SJSA1 (cell line): ENCODE data around the gene NDUFB5. TPM values are rescaled to one million over a fixed set of nuclear protein-coding genes. Genes with fewer than 3 reads are reported as not detected.

Source experiments
- DNase-seq, 2 experiments: peaks; one replicate each; pipeline ENCODE4 v3.0.0-alpha.2; 2015 to 2020; ENCODE audit warnings: low spot score in 2 of 2, low read depth in 1 of 2
- H3K27ac ChIP-seq: fragments of 250-450 bp; sonication (Bioruptor Pico); 2 replicates; pipeline ENCODE4 v1.5.1; 2020; ENCODE audit warnings: mild to moderate bottlenecking, moderate library complexity
- H3K27me3 ChIP-seq: fragments of 250-450 bp; sonication (Bioruptor Pico); replicated peaks from 2 replicates; pipeline ENCODE4 v1.5.1; 2020; ENCODE audit warnings: mild to moderate bottlenecking, moderate library complexity
- H3K36me3 ChIP-seq: fragments of 250-450 bp; sonication (Bioruptor Pico); 2 replicates; pipeline ENCODE4 v1.5.1; 2020; ENCODE audit warnings: mild to moderate bottlenecking
- H3K4me1 ChIP-seq: fragments of 250-450 bp; sonication (Bioruptor Pico); replicated peaks from 2 replicates; pipeline ENCODE4 v1.6.1; 2021; ENCODE audit warnings: mild to moderate bottlenecking
- H3K4me3 ChIP-seq: fragments of 250-450 bp; sonication (Bioruptor Pico); 2 replicates; pipeline ENCODE4 v1.5.1; 2020; ENCODE audit warnings: mild to moderate bottlenecking
- H3K9me3 ChIP-seq: fragments of 250-450 bp; sonication (Bioruptor Pico); replicated peaks from 2 replicates; pipeline ENCODE4 v1.5.1; 2020; ENCODE audit warnings: mild to moderate bottlenecking
- total RNA-seq: library from RNA; depleted of rRNA; stranded (reverse); fragments of >200 nt; shearing (Covaris generic); gene quantifications from 2 replicates; pipeline ENCODE4 v1.2.3, GENCODE V29; 2014; rRNA removed

Gene NDUFB5
- total RNA-seq = 181 and 200 TPM in 2 replicates

DNA sequence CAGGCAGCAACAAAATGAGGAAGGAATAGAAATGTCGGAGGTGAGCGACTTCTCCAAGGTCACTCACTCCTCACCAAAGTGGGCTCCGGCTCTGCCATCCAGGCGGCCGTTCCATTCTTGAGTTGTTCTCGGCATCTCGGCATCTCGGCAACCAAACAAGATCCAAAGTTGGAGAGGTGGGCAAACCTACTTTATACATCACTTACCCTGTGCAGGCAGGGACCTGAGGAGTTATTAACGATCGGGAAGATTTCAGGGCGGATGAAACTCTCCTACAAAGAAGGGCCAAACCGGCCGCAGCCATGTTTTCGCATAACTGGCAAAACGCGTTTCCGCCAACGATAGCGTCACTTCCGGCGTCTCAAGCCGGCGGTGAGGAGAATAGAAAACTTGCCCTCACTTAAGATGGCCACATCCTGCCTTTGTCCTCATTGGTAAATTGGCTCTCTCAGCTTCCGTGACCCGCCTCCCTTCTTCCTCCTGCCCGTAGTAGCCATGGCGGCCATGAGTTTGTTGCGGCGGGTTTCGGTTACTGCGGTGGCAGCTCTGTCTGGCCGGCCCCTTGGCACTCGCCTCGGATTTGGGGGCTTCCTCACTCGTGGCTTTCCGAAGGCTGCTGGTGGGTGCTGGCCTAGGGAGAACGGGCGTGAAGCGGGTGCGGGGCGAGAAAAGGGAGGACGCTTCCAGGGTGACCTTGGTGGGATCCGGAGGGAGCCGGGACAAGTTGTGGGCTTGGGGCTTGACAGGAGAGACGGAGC lies at the start of gene NDUFB5, which contains the start of gene MRPL47:
Gene NDUFB5 (plus strand): TSS at position 474 of the 758 bp plus-strand sequence. CDS start 22 bp downstream, at position 496.
Gene MRPL47 (minus strand): TSS at position 318 of the 758 bp plus-strand sequence. CDS start 14 bp downstream, at position 304.
- Histone ChIP-seq H3K27me3 (no peaks in the 10 kb centered on the region), H3K9me3 (no peaks in the 10 kb centered on the region), H3K27ac (peak within 1 kb of the TSS; percentile 84), H3K4me3 (peak within 1 kb of the TSS; percentile 65), H3K36me3 (peaks cover 42% of the 10 kb centered on the region), H3K4me1 (no peaks in the 10 kb centered on the region)
- peak; percentile 90 to 91 for DNase-seq

DNA sequence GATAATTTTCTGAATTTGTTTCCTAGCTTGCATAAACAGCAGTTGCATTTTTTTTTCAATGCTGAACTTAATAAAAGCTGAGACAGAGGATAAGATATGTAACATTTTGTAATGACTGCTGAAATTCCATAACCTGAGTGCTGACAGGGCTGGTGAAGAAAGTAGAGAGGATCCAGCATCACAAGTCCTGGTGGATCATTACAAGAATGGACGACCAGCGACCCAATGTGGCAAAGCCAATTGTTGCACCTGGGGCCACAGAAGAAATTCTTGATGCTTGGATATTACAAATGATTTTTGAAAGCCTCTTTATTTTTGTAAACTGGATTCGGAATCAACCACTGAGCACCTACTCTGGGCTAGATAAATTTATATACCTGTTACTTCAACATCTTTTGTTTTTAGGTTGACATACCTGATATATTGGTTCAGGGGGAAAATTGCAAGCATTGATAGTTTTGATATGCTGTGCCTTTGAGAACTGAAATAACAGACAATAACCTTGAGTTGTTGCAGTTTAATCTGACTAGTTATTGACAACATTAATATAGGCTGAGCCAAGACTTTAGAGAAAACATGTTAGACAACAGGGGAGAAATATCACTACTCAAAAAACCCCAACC lies 45.7 kb upstream of the NDUFB5 start:
- DNase-seq = peak; percentile 41 to 58
- peaks cover 4% of the 10 kb centered on the region; the same call in 1 of the 2 replicates for H3K4me1 ChIP-seq

DNA sequence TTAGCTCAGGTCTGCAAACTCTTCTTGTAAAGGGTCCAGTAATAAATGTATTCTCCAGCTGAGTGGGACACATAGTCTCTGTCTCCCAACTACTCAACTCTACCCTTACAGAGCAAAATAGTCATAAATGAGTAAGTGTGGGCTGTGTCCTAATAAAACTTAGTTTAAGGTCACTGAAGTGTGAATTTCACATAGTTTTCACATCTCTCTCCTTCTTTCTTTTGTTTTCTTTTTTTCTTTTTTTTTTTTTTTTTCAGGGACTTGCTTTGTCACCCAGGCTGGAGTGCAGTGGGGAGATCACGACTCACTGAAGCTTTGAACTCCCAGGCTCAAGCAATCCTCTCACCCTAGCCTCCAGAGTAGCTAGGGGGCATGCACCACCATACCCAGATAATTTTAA lies 43.8 kb upstream of the NDUFB5 start:
- no peaks in the 10 kb centered on the region for H3K36me3 ChIP-seq
- H3K27me3 ChIP-seq = no peaks in the 10 kb centered on the region
- no peak overlapping the region for H3K27ac ChIP-seq
- H3K4me1 ChIP-seq = peaks cover 5% of the 10 kb centered on the region; the same call in 1 of the 2 replicates
- H3K4me3 ChIP-seq = no peak overlapping the region
- no peak for DNase-seq
- no peaks in the 10 kb centered on the region for H3K9me3 ChIP-seq

More for the DNA sequence above, 45.7 kb upstream of the NDUFB5 start:
- Histone ChIP-seq H3K36me3 (no peaks in the 10 kb centered on the region), H3K4me3 (no peak overlapping the region), H3K27ac (no peak overlapping the region), H3K27me3 (no peaks in the 10 kb centered on the region), H3K9me3 (no peaks in the 10 kb centered on the region)

DNA sequence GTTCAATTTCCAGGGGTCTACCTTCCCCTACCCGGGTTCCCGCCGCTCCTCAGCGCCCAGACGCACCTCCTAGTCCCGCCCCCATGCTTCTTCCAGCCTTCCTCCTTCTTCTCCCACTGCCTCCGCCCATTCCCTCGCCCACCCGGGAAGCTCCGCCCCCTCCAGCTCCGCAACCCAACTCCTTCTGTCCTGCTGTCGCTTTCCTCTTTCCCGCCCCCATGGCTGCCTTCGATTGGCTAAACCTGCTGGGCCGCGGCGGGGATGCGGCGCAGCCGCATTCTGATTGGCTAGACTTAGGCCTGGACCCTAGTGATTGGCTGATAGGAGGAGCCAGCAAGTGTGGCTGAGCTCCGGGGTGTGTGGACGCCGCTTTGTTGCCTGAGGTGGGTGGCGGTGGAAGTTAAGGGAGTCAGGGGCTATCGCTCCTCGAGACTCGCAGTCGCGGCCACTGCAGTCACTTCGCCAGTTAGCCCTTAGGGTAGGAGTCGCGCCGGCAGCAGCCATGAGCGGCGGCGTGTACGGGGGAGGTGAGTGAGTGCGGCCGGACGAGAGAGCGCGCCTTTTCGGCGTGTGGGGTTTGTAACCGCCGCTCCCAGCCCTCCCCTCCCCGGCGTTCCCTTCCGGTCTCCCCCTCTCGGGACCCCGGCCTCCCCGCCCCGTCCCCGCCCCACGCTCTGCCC lies 41.9 kb upstream of the NDUFB5 start, which contains the start of gene ACTL6A:
Gene ACTL6A (plus strand): TSS at position 336 of the 680 bp plus-strand sequence. CDS start 167 bp downstream, at position 503.
- no peaks in the 10 kb centered on the region for H3K36me3 ChIP-seq
- H3K27me3 ChIP-seq = no peaks in the 10 kb centered on the region
- H3K4me1 ChIP-seq = peaks cover 5% of the 10 kb centered on the region; the same call in 1 of the 2 replicates
- peak within 1 kb of the TSS; percentile 66 for H3K4me3 ChIP-seq
- peak; percentile 99 to 100 for DNase-seq
- H3K9me3 ChIP-seq = no peaks in the 10 kb centered on the region
- H3K27ac ChIP-seq = peak within 1 kb of the TSS; percentile 91

DNA sequence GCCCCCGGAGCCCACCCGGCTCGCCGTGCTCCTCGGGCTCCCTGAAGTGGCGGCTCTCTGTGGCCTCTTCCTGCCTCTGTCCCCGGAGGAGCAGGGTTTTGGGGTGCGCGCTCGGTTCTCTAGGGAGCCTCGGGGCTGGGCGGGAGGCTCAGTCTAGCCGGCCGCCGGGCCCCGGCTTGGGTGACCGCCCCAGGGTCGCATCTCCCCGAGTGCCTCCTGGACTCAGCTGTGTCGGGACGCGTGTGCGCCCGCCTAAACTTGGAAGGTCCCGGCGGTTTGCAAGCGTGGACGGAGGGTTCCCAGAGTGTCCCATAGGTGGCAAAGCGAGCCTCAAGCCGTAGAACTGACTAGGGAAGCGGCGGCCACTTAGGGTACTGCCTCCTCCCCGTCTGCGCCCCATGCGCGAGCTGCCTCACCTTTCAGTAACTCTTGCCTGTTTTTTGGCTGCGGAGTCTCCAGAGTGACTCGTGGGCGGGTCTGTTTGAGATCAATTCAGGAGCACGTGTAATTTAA lies 41.3 kb upstream of the NDUFB5 start:
- DNase-seq = peak; percentile 80 to 81
- H3K4me1 ChIP-seq = peaks cover 5% of the 10 kb centered on the region; the same call in 1 of the 2 replicates
- no peaks in the 10 kb centered on the region for H3K36me3 ChIP-seq
- H3K27me3 ChIP-seq = no peaks in the 10 kb centered on the region
- peak overlapping the region; percentile 66 for H3K4me3 ChIP-seq
- H3K9me3 ChIP-seq = no peaks in the 10 kb centered on the region
- H3K27ac ChIP-seq = peak overlapping the region; percentile 91

DNA sequence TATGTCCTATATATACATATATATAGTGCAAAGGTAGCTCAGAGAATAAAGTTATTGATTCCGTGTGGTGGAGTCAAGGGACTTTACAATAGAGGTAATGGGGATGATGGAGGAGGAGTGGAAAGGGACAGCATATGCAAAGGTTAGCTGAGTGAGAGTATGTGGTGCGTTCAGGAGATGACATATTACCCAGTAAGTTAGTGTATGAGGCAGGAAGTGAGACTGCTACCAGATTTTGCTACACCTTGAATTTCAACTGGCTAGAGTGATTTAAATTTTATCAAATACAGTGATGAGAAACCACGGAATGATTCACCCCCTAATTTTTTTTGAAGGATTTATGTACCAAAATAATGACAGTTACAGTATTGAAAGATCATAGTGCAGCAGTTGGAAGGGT lies 39.1 kb upstream of the NDUFB5 start:
- peaks cover 5% of the 10 kb centered on the region; the same call in 1 of the 2 replicates for H3K4me1 ChIP-seq
- no peaks in the 10 kb centered on the region for H3K9me3 ChIP-seq
- no peak overlapping the region for H3K4me3 ChIP-seq
- no peak overlapping the region for H3K27ac ChIP-seq
- no peak for DNase-seq
- H3K27me3 ChIP-seq = no peaks in the 10 kb centered on the region
- peaks cover 5% of the 10 kb centered on the region for H3K36me3 ChIP-seq

DNA sequence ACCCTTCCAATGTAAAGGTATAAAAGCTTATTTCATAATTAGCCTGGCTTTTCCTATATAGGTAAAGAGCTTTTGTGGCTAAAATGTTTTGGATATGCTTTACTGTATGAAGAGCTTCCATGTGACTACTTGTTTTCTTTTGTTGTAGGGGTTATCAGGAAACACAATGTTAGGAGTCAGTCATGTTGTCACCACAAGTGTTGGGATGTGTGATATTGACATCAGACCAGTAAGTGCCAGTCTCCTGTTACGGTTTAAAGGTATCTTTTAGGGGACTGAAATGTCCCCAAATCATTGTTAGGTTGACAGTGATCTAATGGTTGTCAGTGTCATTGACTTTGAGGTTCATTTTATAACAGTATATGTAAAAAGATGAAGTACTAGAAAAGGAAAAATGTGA lies 23.6 kb upstream of the NDUFB5 start:
- Histone ChIP-seq H3K4me1 (no peaks in the 10 kb centered on the region), H3K36me3 (peaks cover 86% of the 10 kb centered on the region)
- no peak for DNase-seq

DNA sequence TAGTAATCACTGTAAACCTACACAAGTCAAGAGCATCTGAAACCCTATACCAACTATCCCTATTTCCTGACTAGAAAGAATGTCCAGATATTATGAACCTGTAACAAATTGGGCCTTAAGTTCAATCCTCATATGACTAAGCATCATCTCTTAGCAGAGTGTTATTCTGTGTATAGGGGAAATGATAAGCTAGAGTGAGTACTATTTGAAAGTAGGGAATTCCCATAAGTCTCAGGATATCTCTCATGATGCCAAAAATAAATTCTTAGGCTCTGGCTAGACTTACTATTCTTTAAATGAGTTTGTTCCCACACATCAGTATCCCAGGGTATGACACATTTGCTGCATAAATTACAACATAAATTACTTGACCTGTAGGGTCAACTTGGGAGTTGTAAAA lies 15.5 kb upstream of the NDUFB5 start:
- H3K4me1 ChIP-seq = no peaks in the 10 kb centered on the region
- H3K27me3 ChIP-seq = no peaks in the 10 kb centered on the region
- no peak overlapping the region for H3K4me3 ChIP-seq
- no peak for DNase-seq
- no peaks in the 10 kb centered on the region for H3K9me3 ChIP-seq
- peaks cover 99% of the 10 kb centered on the region for H3K36me3 ChIP-seq
- no peak overlapping the region for H3K27ac ChIP-seq

More for the DNA sequence above, 23.6 kb upstream of the NDUFB5 start:
- no peaks in the 10 kb centered on the region for H3K9me3 ChIP-seq
- no peak overlapping the region for H3K27ac ChIP-seq
- no peak overlapping the region for H3K4me3 ChIP-seq
- H3K27me3 ChIP-seq = no peaks in the 10 kb centered on the region

DNA sequence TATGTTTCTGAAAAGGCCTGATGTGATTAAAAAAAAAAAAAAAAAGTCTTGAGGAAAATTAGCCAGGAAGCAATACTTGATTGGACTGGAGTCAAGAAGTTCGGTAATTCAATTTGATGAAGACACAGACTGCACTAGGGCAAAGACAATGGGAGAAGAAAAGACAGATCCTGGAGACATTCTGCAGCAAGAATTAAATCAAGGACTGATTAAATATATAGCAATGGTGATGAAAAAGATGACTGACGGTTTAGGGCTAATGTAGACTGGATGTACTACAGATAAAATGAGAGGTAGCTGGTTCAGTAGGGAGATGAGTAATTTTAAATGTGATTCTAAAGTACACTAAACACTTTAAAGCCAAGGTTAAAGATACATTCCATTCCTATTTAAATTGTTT lies 13.9 kb upstream of the NDUFB5 start:
- H3K9me3 ChIP-seq = no peaks in the 10 kb centered on the region
- no peak for DNase-seq
- H3K27ac ChIP-seq = no peak overlapping the region
- H3K4me1 ChIP-seq = no peaks in the 10 kb centered on the region
- no peaks in the 10 kb centered on the region for H3K27me3 ChIP-seq
- H3K36me3 ChIP-seq = peaks cover 99% of the 10 kb centered on the region
- H3K4me3 ChIP-seq = no peak overlapping the region

DNA sequence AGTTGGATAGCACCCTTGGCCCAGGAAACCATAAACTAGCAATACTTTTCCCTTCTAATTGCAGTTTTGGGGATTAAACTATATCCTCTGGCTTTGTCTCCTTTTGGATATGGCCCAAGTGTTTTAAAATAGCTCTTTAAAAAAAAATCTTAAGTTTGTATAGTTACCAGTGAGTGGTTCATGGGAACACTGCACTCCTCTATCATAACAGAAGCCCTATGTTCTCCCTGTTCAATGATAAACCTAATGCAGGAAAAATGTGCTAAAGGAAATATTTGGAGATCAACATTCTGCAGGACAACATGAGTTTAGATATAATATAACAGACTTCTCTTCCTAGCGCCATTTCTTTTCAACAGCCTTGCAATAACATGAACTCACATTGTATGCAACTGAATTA lies 13.3 kb upstream of the NDUFB5 start:
- no peak for DNase-seq
- Histone ChIP-seq H3K4me3 (no peak overlapping the region), H3K9me3 (no peaks in the 10 kb centered on the region), H3K4me1 (no peaks in the 10 kb centered on the region), H3K27me3 (no peaks in the 10 kb centered on the region), H3K27ac (no peak overlapping the region), H3K36me3 (peaks cover 98% of the 10 kb centered on the region)

DNA sequence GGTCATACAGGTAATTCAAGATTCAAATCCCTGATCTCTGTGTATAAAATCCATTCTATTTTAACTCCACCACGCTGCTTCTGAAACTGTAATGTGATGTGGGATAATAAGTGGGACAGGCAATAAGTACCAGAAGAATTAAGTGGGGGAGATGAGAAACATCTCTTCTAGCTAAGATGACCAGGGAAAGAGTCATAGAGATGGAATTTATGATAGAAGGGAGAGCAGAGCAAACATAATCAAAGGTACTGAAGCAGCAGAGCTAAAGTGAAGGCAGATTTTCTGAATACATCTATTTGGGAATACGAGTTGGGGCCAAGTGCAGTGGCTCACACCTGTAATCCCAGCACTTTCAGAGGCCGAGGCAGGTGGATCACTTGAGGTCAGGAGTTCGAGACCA lies 5.1 kb upstream of the NDUFB5 start:
- Histone ChIP-seq H3K27ac (no peak overlapping the region), H3K4me3 (no peak overlapping the region), H3K4me1 (no peaks in the 10 kb centered on the region), H3K36me3 (peaks cover 69% of the 10 kb centered on the region), H3K9me3 (no peaks in the 10 kb centered on the region), H3K27me3 (no peaks in the 10 kb centered on the region)
- no peak for DNase-seq

DNA sequence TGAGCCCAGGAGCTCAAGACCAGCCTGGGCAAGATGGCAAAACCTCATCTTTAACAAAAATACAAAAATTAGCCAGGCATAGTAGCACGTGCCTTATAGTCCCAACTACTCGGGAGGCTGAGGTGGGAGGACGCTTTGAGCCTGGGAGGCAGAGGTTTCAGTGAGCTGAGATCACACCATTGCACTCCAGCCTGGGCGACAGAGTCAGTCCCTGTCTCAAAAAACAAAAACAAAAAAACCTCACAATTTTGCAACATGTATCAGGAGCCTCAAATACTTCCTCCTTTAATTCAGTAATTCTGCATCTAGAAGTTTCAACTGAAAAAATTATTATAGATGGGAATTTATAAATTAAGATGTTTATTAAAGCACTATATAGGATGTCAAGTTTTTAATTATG lies 1.3 kb upstream of the NDUFB5 start:
- H3K27me3 ChIP-seq = no peaks in the 10 kb centered on the region
- peaks cover 51% of the 10 kb centered on the region for H3K36me3 ChIP-seq
- peak overlapping the region; percentile 65; the same call in 1 of the 2 replicates for H3K4me3 ChIP-seq
- H3K4me1 ChIP-seq = no peaks in the 10 kb centered on the region
- H3K27ac ChIP-seq = no peak overlapping the region
- DNase-seq = no peak
- H3K9me3 ChIP-seq = no peaks in the 10 kb centered on the region

DNA sequence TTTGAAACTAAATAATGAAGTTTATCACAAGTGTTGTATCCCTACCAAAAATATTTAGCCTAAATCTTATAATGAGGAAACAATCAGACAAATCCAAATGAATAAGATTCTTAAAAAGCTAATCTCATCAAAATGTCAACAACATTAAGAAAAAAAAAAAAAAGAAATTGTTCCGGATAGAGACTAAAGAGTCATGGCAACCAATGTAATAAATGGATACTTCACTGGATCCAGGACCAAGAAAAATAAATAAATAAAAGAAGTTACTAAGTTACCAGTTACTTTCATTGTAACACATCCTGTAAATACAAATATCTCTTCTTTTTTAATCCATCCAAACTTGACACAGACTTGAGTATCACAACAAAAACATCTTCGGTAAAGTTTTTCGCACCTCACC lies 763 bp upstream of the NDUFB5 start:
- peak overlapping the region; percentile 65 for H3K4me3 ChIP-seq
- H3K4me1 ChIP-seq = no peaks in the 10 kb centered on the region
- H3K27me3 ChIP-seq = no peaks in the 10 kb centered on the region
- H3K36me3 ChIP-seq = peaks cover 46% of the 10 kb centered on the region
- H3K27ac ChIP-seq = peak overlapping the region; percentile 84
- DNase-seq = no peak
- no peaks in the 10 kb centered on the region for H3K9me3 ChIP-seq
